ENCODE results near the gene B9D2.
"Not testable (repeated sequence)": the region's sequence is repeated elsewhere in the genome, so short reads cannot be mapped to it uniquely, and the experiment has no call there.

B9D2 gene

GRCh38 chr19:41395355-41395754, 31.4 kb upstream of the B9D2 start:
- Histone ChIP-seq H3K36me3 (ENCODE audit: control insufficient read depth in 2 of 2, insufficient read depth in 2 of 2, low read length in 2 of 2) (peaks cover 16 to 18% of the 10 kb centered on the region in 2 donors), H3K4me1 (ENCODE audit: control insufficient read depth in 2 of 2, insufficient read depth in 2 of 2, low read length in 2 of 2) (peaks cover 12 to 13% of the 10 kb centered on the region in 2 donors), H3K9ac (ENCODE audit: low read depth in 1 of 2, low read length in 2 of 2) (no peak overlapping the region), H3K27ac (ENCODE audit: low read depth in 2 of 2, low read length in 2 of 2) (no peak overlapping the region), H3K4me3 (ENCODE audit: low read length in 2 of 2) (no peak overlapping the region), H3K27me3 (ENCODE audit: control insufficient read depth in 2 of 2, insufficient read depth in 2 of 2, low read length in 2 of 2) (no peaks in the 10 kb centered on the region), H3K9me3 (ENCODE audit: control insufficient read depth in 2 of 2, low read length in 2 of 2) (no peaks in the 10 kb centered on the region)

GRCh38 chr19:41392775-41393174, 28.8 kb upstream of the B9D2 start:
- Histone ChIP-seq H3K27ac (ENCODE audit: low read depth in 2 of 2, low read length in 2 of 2) (no peak overlapping the region), H3K4me3 (ENCODE audit: low read length in 2 of 2) (no peak overlapping the region), H3K4me1 (ENCODE audit: control insufficient read depth in 2 of 2, insufficient read depth in 2 of 2, low read length in 2 of 2) (peaks cover 3 to 4% of the 10 kb centered on the region in 2 donors), H3K27me3 (ENCODE audit: control insufficient read depth in 2 of 2, insufficient read depth in 2 of 2, low read length in 2 of 2) (no peaks in the 10 kb centered on the region), H3K9ac (ENCODE audit: low read depth in 1 of 2, low read length in 2 of 2) (no peak overlapping the region), H3K9me3 (ENCODE audit: control insufficient read depth in 2 of 2, low read length in 2 of 2) (no peaks in the 10 kb centered on the region), H3K36me3 (ENCODE audit: control insufficient read depth in 2 of 2, insufficient read depth in 2 of 2, low read length in 2 of 2) (peaks cover 26 to 30% of the 10 kb centered on the region in 2 donors)

GRCh38 chr19:41391618-41392017, 27.7 kb upstream of the B9D2 start:
- H3K36me3 ChIP-seq (ENCODE audit: control insufficient read depth in 2 of 2, insufficient read depth in 2 of 2, low read length in 2 of 2) = peaks cover 28 to 34% of the 10 kb centered on the region in 2 donors
- H3K4me1 ChIP-seq (ENCODE audit: control insufficient read depth in 2 of 2, insufficient read depth in 2 of 2, low read length in 2 of 2) = no peaks in the 10 kb centered on the region

GRCh38 chr19:41386442-41386841, 22.5 kb upstream of the B9D2 start:
- H3K9me3 ChIP-seq (ENCODE audit: control insufficient read depth in 2 of 2, low read length in 2 of 2) = no peaks in the 10 kb centered on the region
- H3K27me3 ChIP-seq (ENCODE audit: control insufficient read depth in 2 of 2, insufficient read depth in 2 of 2, low read length in 2 of 2) = no peaks in the 10 kb centered on the region
- H3K27ac ChIP-seq (ENCODE audit: low read depth in 2 of 2, low read length in 2 of 2) = no peak overlapping the region
- H3K4me1 ChIP-seq (ENCODE audit: control insufficient read depth in 2 of 2, insufficient read depth in 2 of 2, low read length in 2 of 2) = no peaks in the 10 kb centered on the region
- no peak overlapping the region for H3K4me3 ChIP-seq (ENCODE audit: low read length in 2 of 2)
- H3K36me3 ChIP-seq (ENCODE audit: control insufficient read depth in 2 of 2, insufficient read depth in 2 of 2, low read length in 2 of 2) = peaks cover 20 to 28% of the 10 kb centered on the region in 2 donors
- no peak overlapping the region for H3K9ac ChIP-seq (ENCODE audit: low read depth in 1 of 2, low read length in 2 of 2)

More at GRCh38 chr19:41391618-41392017, 27.7 kb upstream of the B9D2 start:
- no peak overlapping the region for H3K9ac ChIP-seq (ENCODE audit: low read depth in 1 of 2, low read length in 2 of 2)
- no peak overlapping the region for H3K4me3 ChIP-seq (ENCODE audit: low read length in 2 of 2)
- H3K27me3 ChIP-seq (ENCODE audit: control insufficient read depth in 2 of 2, insufficient read depth in 2 of 2, low read length in 2 of 2) = no peaks in the 10 kb centered on the region
- no peak overlapping the region for H3K27ac ChIP-seq (ENCODE audit: low read depth in 2 of 2, low read length in 2 of 2)
- H3K9me3 ChIP-seq (ENCODE audit: control insufficient read depth in 2 of 2, low read length in 2 of 2) = no peaks in the 10 kb centered on the region

- Histone ChIP-seq H3K9me3 (ENCODE audit: control insufficient read depth in 2 of 2, low read length in 2 of 2) (no peaks in the 10 kb centered on the region), H3K4me1 (ENCODE audit: control insufficient read depth in 2 of 2, insufficient read depth in 2 of 2, low read length in 2 of 2) (no peaks in the 10 kb centered on the region), H3K36me3 (ENCODE audit: control insufficient read depth in 2 of 2, insufficient read depth in 2 of 2, low read length in 2 of 2) (peaks cover 2 to 13% of the 10 kb centered on the region in 2 donors), H3K4me3 (ENCODE audit: low read length in 2 of 2) (no peak overlapping the region), H3K9ac (ENCODE audit: low read depth in 1 of 2, low read length in 2 of 2) (no peak overlapping the region), H3K27me3 (ENCODE audit: control insufficient read depth in 2 of 2, insufficient read depth in 2 of 2, low read length in 2 of 2) (no peaks in the 10 kb centered on the region), H3K27ac (ENCODE audit: low read depth in 2 of 2, low read length in 2 of 2) (no peak overlapping the region)
Observed at GRCh38 chr19:41384351-41384750, 20.4 kb upstream of the B9D2 start.

GRCh38 chr19:41381536-41381935, 17.6 kb upstream of the B9D2 start:
- H3K4me1 ChIP-seq (ENCODE audit: control insufficient read depth in 2 of 2, insufficient read depth in 2 of 2, low read length in 2 of 2); H3K4me3 ChIP-seq (ENCODE audit: low read length in 2 of 2); H3K36me3 ChIP-seq (ENCODE audit: control insufficient read depth in 2 of 2, insufficient read depth in 2 of 2, low read length in 2 of 2); H3K27ac ChIP-seq (ENCODE audit: low read depth in 2 of 2, low read length in 2 of 2); H3K9me3 ChIP-seq (ENCODE audit: control insufficient read depth in 2 of 2, low read length in 2 of 2); H3K27me3 ChIP-seq (ENCODE audit: control insufficient read depth in 2 of 2, insufficient read depth in 2 of 2, low read length in 2 of 2); H3K9ac ChIP-seq (ENCODE audit: low read depth in 1 of 2, low read length in 2 of 2): not testable (repeated sequence)

- H3K27ac ChIP-seq (ENCODE audit: low read depth in 2 of 2, low read length in 2 of 2) = no peak overlapping the region
- H3K36me3 ChIP-seq (ENCODE audit: control insufficient read depth in 2 of 2, insufficient read depth in 2 of 2, low read length in 2 of 2) = no peaks in the 10 kb centered on the region
- H3K4me3 ChIP-seq (ENCODE audit: low read length in 2 of 2) = no peak overlapping the region
- no peaks in the 10 kb centered on the region for H3K9me3 ChIP-seq (ENCODE audit: control insufficient read depth in 2 of 2, low read length in 2 of 2)
- peaks cover 6 to 8% of the 10 kb centered on the region in 2 donors for H3K4me1 ChIP-seq (ENCODE audit: control insufficient read depth in 2 of 2, insufficient read depth in 2 of 2, low read length in 2 of 2)
- no peaks in the 10 kb centered on the region for H3K27me3 ChIP-seq (ENCODE audit: control insufficient read depth in 2 of 2, insufficient read depth in 2 of 2, low read length in 2 of 2)
- no peak overlapping the region for H3K9ac ChIP-seq (ENCODE audit: low read depth in 1 of 2, low read length in 2 of 2)
Observed at GRCh38 chr19:41377977-41378709, 14.2 kb upstream of the B9D2 start.

GRCh38 chr19:41376998-41377365, 13.0 kb upstream of the B9D2 start:
- H3K27me3 ChIP-seq (ENCODE audit: control insufficient read depth in 2 of 2, insufficient read depth in 2 of 2, low read length in 2 of 2) = no peaks in the 10 kb centered on the region
- peak overlapping the region; percentile 52 to 60 for H3K9ac ChIP-seq (ENCODE audit: low read depth in 1 of 2, low read length in 2 of 2)
- H3K27ac ChIP-seq (ENCODE audit: low read depth in 2 of 2, low read length in 2 of 2) = no peak overlapping the region
- H3K36me3 ChIP-seq (ENCODE audit: control insufficient read depth in 2 of 2, insufficient read depth in 2 of 2, low read length in 2 of 2) = no peaks in the 10 kb centered on the region
- H3K4me3 ChIP-seq (ENCODE audit: low read length in 2 of 2) = peak overlapping the region; percentile 52 to 63
- H3K9me3 ChIP-seq (ENCODE audit: control insufficient read depth in 2 of 2, low read length in 2 of 2) = no peaks in the 10 kb centered on the region
- peaks cover 6 to 8% of the 10 kb centered on the region in 2 donors for H3K4me1 ChIP-seq (ENCODE audit: control insufficient read depth in 2 of 2, insufficient read depth in 2 of 2, low read length in 2 of 2)

GRCh38 chr19:41376241-41376997, 12.5 kb upstream of the B9D2 start, which contains the start of gene TMEM91:
Gene TMEM91, plus strand, starts transcription at chr19:41376533. Its CDS starts 1,777 bp downstream, at chr19:41378310.
- H3K9ac ChIP-seq (ENCODE audit: low read depth in 1 of 2, low read length in 2 of 2) = peak within 1 kb of the TSS; percentile 52 to 60
- H3K36me3 ChIP-seq (ENCODE audit: control insufficient read depth in 2 of 2, insufficient read depth in 2 of 2, low read length in 2 of 2) = no peaks in the 10 kb centered on the region
- H3K9me3 ChIP-seq (ENCODE audit: control insufficient read depth in 2 of 2, low read length in 2 of 2) = no peaks in the 10 kb centered on the region
- H3K4me1 ChIP-seq (ENCODE audit: control insufficient read depth in 2 of 2, insufficient read depth in 2 of 2, low read length in 2 of 2) = peaks cover 6 to 8% of the 10 kb centered on the region in 2 donors
- H3K27ac ChIP-seq (ENCODE audit: low read depth in 2 of 2, low read length in 2 of 2) = peak within 1 kb of the TSS in 1 of 2 donors; percentile 43
- no peaks in the 10 kb centered on the region for H3K27me3 ChIP-seq (ENCODE audit: control insufficient read depth in 2 of 2, insufficient read depth in 2 of 2, low read length in 2 of 2)
- peak within 1 kb of the TSS; percentile 52 to 63 for H3K4me3 ChIP-seq (ENCODE audit: low read length in 2 of 2)

- Histone ChIP-seq H3K27me3 (ENCODE audit: control insufficient read depth in 2 of 2, insufficient read depth in 2 of 2, low read length in 2 of 2) (no peaks in the 10 kb centered on the region), H3K9me3 (ENCODE audit: control insufficient read depth in 2 of 2, low read length in 2 of 2) (no peaks in the 10 kb centered on the region), H3K4me3 (ENCODE audit: low read length in 2 of 2) (no peak overlapping the region), H3K9ac (ENCODE audit: low read depth in 1 of 2, low read length in 2 of 2) (peak overlapping the region in 1 of 2 donors; percentile 24), H3K27ac (ENCODE audit: low read depth in 2 of 2, low read length in 2 of 2) (no peak overlapping the region), H3K36me3 (ENCODE audit: control insufficient read depth in 2 of 2, insufficient read depth in 2 of 2, low read length in 2 of 2) (no peaks in the 10 kb centered on the region), H3K4me1 (ENCODE audit: control insufficient read depth in 2 of 2, insufficient read depth in 2 of 2, low read length in 2 of 2) (peaks cover 6 to 8% of the 10 kb centered on the region in 2 donors)
Observed at GRCh38 chr19:41373993-41374392, 10.0 kb upstream of the B9D2 start.
